ENCODE results near the gene UNC119. TPM values are rescaled to one million over a fixed set of nuclear protein-coding genes. Genes with fewer than 3 reads are reported as not detected.

The UNC119 gene
- total RNA-seq, 1 donor from 2014 or later: 18.0 TPM

- no peak for DNase-seq (ENCODE audit: low read depth in 2 of 2)
Observed at GRCh38 chr17:28573040-28573380, 20.6 kb upstream of the UNC119 start.

DNA sequence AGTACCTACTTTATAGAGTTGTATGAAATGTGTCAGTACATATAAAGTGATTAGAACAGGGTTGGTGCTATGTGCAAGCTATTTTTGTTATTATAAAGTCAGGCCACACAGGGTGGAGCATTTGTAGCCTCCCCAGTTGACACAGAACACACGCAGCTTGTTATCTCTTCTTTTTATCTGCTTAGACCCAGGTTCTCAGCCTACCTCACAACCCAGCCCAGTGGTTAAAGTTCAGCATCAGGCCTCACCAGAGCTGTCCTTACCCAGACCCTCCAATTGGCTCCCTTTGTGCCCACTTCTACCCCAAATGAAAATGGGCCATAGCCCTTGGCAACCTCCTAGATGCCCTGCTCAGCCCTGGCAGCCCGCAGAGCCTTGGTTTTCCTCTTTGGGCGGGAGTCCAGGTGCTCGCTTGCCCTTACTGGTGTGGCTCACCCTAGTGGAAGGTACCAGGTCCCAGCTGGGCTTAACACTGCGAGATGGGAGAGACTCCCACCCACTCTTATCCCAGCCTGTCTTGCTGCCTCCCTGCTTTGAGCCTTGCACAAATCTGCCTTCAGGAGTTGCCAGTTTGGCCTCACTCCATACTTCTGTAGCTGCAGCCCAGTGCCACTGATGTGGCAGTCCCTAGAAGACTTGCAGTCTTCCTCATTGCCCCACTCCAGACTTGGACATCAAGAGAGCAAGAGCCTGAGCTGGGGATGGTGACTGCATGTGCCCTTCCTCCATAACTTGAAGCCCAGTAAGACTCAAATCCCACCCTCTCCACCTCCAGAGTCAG is 20.0 kb upstream of the UNC119 start:
- DNase-seq (ENCODE audit: low read depth in 2 of 2): no peak

GRCh38 chr17:28571361-28572122 is 19.1 kb upstream of the UNC119 start, which contains the start of gene PIGS:
Gene PIGS, minus strand, starts transcription at chr17:28571524. Its CDS starts 28 bp downstream, at chr17:28571496.
- DNase-seq (ENCODE audit: low read depth in 2 of 2): peak; percentile 81 to 93

DNA sequence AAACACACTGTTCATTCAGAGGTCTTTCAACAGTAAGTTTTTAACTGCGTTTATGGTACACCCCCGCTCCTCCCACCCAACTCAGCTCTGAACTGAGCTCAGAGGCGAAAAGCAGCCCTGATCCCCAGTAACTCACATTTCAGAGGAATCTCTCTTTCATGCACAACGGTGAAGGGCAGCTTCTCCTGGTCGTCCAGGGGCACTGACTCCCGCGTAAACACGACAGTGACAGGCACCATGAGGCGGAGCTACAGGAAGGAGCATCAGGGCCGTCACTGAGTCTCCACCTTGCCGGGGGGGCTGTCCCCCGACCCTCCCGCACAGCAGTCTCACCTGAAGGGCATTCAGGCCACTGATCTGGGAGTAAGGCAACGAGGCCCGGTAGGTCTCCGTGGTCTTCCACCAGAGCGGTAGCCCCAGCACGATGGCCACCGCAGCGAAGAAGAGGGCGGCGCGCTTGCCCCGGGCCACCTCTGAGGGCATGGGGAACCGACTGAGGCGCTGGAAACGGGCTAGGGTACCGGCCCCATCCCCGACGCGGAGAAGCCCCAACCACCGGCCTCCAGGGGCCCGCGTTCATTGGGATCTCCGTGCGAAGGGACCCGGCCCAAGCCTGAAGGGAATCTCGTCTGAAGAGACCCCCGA is 18.4 kb upstream of the UNC119 start:
- DNase-seq (ENCODE audit: low read depth in 2 of 2): peak; percentile 11 to 45

GRCh38 chr17:28569446-28569845 is 17.0 kb upstream of the UNC119 start:
- no peak for DNase-seq (ENCODE audit: low read depth in 2 of 2)

DNA sequence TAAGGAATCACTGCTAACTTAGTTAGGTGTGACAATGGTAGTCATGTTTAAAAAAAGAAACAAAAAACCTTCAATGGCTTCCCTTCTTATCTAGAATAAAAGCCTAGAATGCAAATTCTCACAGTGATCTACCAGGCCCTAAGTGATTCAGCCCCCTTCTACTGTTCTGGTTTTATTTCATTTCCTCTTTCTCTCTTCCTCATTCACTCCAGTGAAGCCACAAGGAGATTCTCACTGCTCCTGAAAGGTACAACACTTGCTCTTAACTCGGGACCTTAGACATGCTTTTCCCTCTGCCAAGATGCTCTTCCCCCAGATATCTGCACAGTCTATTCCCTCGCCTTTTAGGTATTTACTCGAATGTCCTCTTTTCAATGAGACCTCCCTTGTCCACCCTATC is 15.2 kb upstream of the UNC119 start:
- no peak for DNase-seq (ENCODE audit: low read depth in 2 of 2)

DNA sequence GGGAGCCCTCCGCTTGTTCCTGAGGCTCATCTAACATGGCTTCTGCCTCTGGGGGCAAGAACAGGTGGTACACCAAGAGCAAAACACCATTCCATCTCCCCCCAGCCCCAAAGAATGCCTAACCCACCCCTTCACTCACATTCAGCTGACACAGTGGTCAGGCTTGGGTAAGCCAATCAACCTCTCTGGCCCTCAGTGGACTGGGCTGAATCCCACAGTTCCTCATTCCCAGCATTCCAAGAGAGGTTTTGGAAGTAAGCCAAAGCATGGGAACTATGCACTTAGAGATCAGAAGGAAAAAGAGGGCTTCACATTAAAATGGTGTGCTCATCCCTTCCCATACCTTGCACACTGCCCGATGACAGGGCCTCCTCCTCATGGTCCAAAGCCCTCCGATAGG is 11.1 kb upstream of the UNC119 start:
- DNase-seq (ENCODE audit: low read depth in 2 of 2): peak; percentile 15 to 22

DNA sequence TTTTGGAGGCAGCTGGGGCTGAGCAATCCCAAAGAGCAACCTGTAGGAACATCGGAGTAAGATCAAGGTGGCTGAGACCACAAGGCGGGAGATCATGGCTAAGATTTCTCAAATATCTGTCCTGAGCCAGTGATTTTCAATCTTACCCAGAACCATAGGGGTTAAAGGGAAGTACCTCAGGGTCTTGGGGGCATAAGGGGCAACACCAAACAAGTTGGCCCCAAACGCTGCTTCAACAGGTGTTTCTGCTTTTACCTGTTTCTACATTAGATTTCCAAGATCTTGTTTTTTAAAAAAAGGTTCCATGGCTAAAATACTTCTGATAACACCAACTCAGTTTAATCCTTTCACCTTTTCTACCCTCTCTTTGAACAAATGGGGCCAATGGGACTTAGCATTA is 2.6 kb upstream of the UNC119 start:
- DNase-seq (ENCODE audit: low read depth in 2 of 2): no peak

DNA sequence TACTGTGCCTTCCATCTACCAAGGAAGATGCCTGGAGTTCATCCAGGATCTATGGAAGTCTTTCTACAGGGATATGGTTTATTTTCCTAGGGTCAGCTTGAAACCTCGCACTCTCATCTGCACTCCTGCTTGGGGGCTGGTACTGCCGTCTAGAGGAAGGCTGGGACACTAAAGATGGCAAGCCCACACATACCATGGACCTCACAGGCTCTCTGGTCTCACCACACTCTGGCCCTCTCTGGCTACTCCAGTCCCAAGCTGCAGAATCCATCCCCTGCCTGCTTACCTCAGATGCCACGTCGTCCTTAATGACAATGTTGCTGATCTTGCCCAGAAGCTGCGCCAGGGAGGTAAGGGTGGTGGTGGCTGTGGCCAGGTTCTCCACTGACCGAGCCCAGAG is 2.1 kb upstream of the UNC119 start:
- DNase-seq (ENCODE audit: low read depth in 2 of 2): no peak

DNA sequence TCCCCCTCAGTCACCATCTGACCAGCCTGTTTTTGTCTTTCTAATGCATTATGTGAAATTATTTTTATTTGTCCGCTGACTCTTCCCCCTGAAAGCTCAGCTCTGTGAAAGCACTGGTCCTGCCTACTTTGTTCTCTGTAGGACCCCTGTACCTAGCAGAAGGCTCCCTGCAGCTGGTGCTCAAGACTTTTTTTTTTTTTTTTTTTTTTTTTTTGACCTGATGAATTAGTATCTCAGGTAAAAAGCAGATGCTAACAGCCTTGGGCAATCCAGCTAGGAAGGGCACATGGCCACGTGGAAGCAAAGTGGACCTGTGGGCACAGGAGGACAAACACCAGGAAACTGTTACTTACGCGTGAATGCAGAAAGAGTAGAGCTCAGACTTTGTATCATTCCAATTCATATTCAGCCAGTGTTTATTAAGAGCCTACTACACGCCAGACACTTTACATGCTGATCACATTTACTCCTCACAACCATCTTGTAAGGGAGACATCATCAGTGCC is 629 bp upstream of the UNC119 start:
- DNase-seq (ENCODE audit: low read depth in 2 of 2): no peak

GRCh38 chr17:28551421-28552175 is 826 bp downstream of the UNC119 start:
- DNase-seq (ENCODE audit: low read depth in 2 of 2): peak in 1 of 2 donors; percentile 16

DNA sequence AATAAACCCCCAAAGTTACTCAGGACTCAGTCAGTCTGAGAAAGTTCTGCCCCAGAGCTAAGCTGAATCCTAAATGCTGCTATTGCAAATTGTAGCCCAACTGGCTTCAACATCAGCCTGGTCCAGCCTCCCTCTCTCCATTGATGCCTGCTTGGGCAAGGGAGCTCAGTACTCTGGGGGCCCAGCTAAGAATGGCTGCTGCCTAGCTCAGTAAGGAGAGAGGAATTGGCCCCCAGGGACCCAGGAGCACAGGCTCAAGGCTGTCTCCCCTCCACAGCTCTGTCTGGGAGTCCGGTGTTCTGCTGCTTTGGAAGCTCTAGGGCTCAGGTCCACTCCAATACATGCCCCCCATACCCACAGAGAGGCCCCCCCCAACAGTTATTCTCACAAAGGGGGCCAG is 1.6 kb downstream of the UNC119 start:
- no peak for DNase-seq (ENCODE audit: low read depth in 2 of 2)

- DNase-seq (ENCODE audit: low read depth in 2 of 2): no peak
Observed at GRCh38 chr17:28549236-28550132, 2.9 kb downstream of the UNC119 start.

GRCh38 chr17:28548417-28549130 is 3.9 kb downstream of the UNC119 start:
- no peak for DNase-seq (ENCODE audit: low read depth in 2 of 2)

- peak; percentile 43 to 63 for DNase-seq (ENCODE audit: low read depth in 2 of 2)
Observed at GRCh38 chr17:28547623-28548416, 4.6 kb downstream of the UNC119 start.

DNA sequence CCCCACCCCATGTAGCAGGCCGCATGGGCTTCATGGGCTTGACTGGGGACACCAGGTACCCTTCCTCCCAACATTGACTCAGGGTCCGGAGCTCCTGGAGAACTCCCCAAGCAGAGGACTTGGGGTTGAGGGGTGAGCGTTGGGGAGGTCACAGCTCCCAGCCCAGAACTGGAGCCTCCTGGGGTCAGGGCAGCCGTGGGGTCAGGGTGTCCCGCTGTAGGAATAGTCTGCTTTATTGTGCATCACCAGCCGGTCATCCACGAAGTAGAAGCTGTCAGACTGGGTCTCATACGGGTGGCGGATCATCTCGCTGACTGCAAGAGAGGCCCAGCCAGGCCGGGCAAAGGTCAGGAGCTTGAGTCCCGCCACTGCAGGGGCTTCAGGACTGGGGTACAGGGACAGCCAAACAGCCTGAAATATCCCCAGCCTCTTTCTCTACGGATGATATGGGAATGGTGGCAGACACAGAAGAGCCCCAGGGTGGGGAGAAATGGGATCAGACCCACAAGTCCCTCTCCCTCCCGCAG is 5.3 kb downstream of the UNC119 start:
- DNase-seq (ENCODE audit: low read depth in 2 of 2): no peak

- DNase-seq (ENCODE audit: low read depth in 2 of 2): no peak
Observed at GRCh38 chr17:28545787-28546415, 6.5 kb downstream of the UNC119 start.

DNA sequence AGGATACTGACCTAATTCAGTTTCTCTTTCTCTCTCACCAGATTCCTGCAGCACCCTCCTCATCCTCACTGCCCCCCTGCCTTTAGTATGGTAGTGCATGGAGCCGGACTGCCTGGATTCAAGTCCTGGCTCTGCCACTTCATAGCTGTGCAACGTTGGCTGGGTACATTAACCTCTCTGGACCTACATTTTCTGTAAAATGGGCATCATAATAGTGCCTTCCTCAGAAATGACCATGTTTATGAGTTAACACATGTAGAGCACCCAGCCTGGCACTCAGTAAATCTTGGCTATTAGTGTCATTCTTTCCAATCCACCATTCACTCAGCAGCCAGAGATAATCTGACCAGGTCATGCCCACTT is 7.3 kb downstream of the UNC119 start:
- no peak for DNase-seq (ENCODE audit: low read depth in 2 of 2)

Data from dermis microvascular lymphatic vessel endothelial cell (primary cell).